ENCODE results near the gene LPO.

DNA sequence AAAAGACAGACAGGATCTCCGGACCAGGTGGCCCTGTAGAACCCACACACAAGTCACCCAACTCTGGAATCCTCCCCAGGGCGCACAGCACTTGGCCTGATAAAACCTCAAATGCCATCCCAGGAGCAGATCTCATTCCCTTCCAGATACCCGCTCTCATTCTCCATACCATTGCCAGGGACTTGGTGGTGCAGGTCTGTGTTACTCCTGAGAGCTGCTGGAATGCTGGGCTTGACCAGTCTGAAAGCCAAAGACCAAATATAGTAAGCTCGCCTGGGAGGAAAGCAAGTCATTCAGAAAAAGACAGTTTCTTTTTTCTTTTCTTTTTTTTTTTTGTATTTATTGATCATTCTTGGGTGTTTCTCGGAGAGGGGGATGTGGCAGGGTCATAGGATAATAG lies 30.0 kb upstream of the LPO start:
- TF ChIP-seq, protein P1, sequence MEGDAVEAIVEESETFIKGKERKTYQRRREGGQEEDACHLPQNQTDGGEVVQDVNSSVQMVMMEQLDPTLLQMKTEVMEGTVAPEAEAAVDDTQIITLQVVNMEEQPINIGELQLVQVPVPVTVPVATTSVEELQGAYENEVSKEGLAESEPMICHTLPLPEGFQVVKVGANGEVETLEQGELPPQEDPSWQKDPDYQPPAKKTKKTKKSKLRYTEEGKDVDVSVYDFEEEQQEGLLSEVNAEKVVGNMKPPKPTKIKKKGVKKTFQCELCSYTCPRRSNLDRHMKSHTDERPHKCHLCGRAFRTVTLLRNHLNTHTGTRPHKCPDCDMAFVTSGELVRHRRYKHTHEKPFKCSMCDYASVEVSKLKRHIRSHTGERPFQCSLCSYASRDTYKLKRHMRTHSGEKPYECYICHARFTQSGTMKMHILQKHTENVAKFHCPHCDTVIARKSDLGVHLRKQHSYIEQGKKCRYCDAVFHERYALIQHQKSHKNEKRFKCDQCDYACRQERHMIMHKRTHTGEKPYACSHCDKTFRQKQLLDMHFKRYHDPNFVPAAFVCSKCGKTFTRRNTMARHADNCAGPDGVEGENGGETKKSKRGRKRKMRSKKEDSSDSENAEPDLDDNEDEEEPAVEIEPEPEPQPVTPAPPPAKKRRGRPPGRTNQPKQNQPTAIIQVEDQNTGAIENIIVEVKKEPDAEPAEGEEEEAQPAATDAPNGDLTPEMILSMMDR (IDR thresholded peaks at IDR 0.05): no peak
- TF ChIP-seq POLR2A (IDR thresholded peaks at IDR 0.05): no peak

Data from body of pancreas (tissue), 4 donors.